HEK293 (cell line): Measurements from ENCODE around the gene ABHD10.
A peak's percentile ranks its signal among the peaks of the same experiment; 100 is the strongest.

Source experiments
- BCL11A ChIP-seq: fragments of 450-650 bp; formaldehyde crosslinking; IDR thresholded peaks from 2 replicates; pipeline ENCODE4 v1.5.1; 2016; ENCODE audit warnings: low read depth, missing biosample characterization, missing genetic modification characterization
- MYNN ChIP-seq: fragments of 450-650 bp; formaldehyde crosslinking; IDR thresholded peaks from 2 replicates; pipeline ENCODE4 v1.5.1; 2016; ENCODE audit warnings: missing biosample characterization, missing genetic modification characterization, borderline replicate concordance
- SP7 ChIP-seq: fragments of 450-650 bp; formaldehyde crosslinking; IDR thresholded peaks from 2 replicates; pipeline ENCODE4 v1.5.1; 2016; ENCODE audit warnings: missing biosample characterization, missing genetic modification characterization
- TCF7L2 ChIP-seq: IDR thresholded peaks from 2 replicates; pipeline ENCODE4 v1.6.1; 2011; ENCODE audit warnings: low read depth, mild to moderate bottlenecking, inconsistent platforms, low read length, moderate library complexity, borderline replicate concordance
- YY1 ChIP-seq: fragments of 450-650 bp; formaldehyde crosslinking; IDR thresholded peaks from 2 replicates; pipeline ENCODE4 v1.5.1; 2018; ENCODE audit warnings: missing biosample characterization, missing genetic modification characterization
- YY2 ChIP-seq: fragments of 450-650 bp; formaldehyde crosslinking; IDR thresholded peaks from 2 replicates; pipeline ENCODE4 v1.5.1; 2016; ENCODE audit warnings: missing biosample characterization, missing genetic modification characterization
- ZBTB11 ChIP-seq: fragments of 450-650 bp; formaldehyde crosslinking; conservative IDR thresholded peaks from 2 replicates; pipeline ENCODE4 v1.5.1; 2016; ENCODE audit warnings: low read depth, missing biosample characterization, missing genetic modification characterization
- ZBTB26 ChIP-seq: fragments of 450-650 bp; formaldehyde crosslinking; optimal IDR thresholded peaks from 2 replicates; pipeline ENCODE3; 2016; ENCODE audit warnings: missing biosample characterization, mild to moderate bottlenecking, missing genetic modification characterization
- ZBTB8A ChIP-seq: fragments of 450-650 bp; formaldehyde crosslinking; IDR thresholded peaks from 2 replicates; pipeline ENCODE4 v1.5.1; 2016; ENCODE audit warnings: missing biosample characterization, missing genetic modification characterization
- ZFP37 ChIP-seq: fragments of 450-650 bp; formaldehyde crosslinking; IDR thresholded peaks from 2 replicates; pipeline ENCODE4 v1.5.1; 2016; ENCODE audit warnings: missing biosample characterization, missing genetic modification characterization
- ZNF2 ChIP-seq: fragments of 450-650 bp; formaldehyde crosslinking; IDR thresholded peaks from 2 replicates; pipeline ENCODE4 v1.5.1; 2016; ENCODE audit warnings: missing biosample characterization, missing genetic modification characterization
- ZNF221 ChIP-seq: fragments of 450-650 bp; formaldehyde crosslinking; IDR thresholded peaks from 2 replicates; pipeline ENCODE4 v1.5.1; 2017; ENCODE audit warnings: missing biosample characterization, missing genetic modification characterization, borderline replicate concordance
- ZNF335 ChIP-seq: fragments of 450-650 bp; formaldehyde crosslinking; conservative IDR thresholded peaks from 2 replicates; pipeline ENCODE4 v1.5.1; 2016; ENCODE audit warnings: missing biosample characterization, missing genetic modification characterization
- ZNF391 ChIP-seq: fragments of 450-650 bp; formaldehyde crosslinking; IDR thresholded peaks from 2 replicates; pipeline ENCODE4 v1.5.1; 2016; ENCODE audit warnings: low read depth, missing biosample characterization, missing genetic modification characterization, borderline replicate concordance
- ZNF394 ChIP-seq: fragments of 450-650 bp; formaldehyde crosslinking; IDR thresholded peaks from 2 replicates; pipeline ENCODE4 v1.5.1; 2016; ENCODE audit warnings: missing biosample characterization, missing genetic modification characterization, mild to moderate bottlenecking, moderate library complexity, borderline replicate concordance
- ZNF513 ChIP-seq: fragments of 450-650 bp; IDR thresholded peaks from 2 replicates; pipeline ENCODE4 v1.5.1; 2018; ENCODE audit warnings: missing biosample characterization, missing genetic modification characterization
- ZNF530 ChIP-seq: fragments of 450-650 bp; formaldehyde crosslinking; IDR thresholded peaks from 2 replicates; pipeline ENCODE4 v1.5.1; 2016; ENCODE audit warnings: low read depth, missing biosample characterization, missing genetic modification characterization
- ZNF555 ChIP-seq: fragments of 450-650 bp; formaldehyde crosslinking; conservative IDR thresholded peaks from 2 replicates; pipeline ENCODE4 v1.5.1; 2017; ENCODE audit warnings: missing biosample characterization, mild to moderate bottlenecking, missing genetic modification characterization, inconsistent platforms
- ZNF600 ChIP-seq: fragments of 450-650 bp; formaldehyde crosslinking; IDR thresholded peaks from 2 replicates; pipeline ENCODE4 v1.5.1; 2016; ENCODE audit warnings: missing biosample characterization, missing genetic modification characterization
- ZNF629 ChIP-seq: fragments of 450-650 bp; formaldehyde crosslinking; IDR thresholded peaks from 2 replicates; pipeline ENCODE4 v1.5.1; 2017; ENCODE audit warnings: missing biosample characterization, missing genetic modification characterization
- ZNF707 ChIP-seq: fragments of 450-650 bp; formaldehyde crosslinking; IDR thresholded peaks from 2 replicates; pipeline ENCODE4 v1.5.1; 2016; ENCODE audit warnings: missing biosample characterization, missing genetic modification characterization
- ZNF791 ChIP-seq: fragments of 450-650 bp; formaldehyde crosslinking; IDR thresholded peaks from 2 replicates; pipeline ENCODE4 v1.5.1; 2016; ENCODE audit warnings: missing biosample characterization, missing genetic modification characterization
- ZSCAN30 ChIP-seq: fragments of 450-650 bp; IDR thresholded peaks from 2 replicates; pipeline ENCODE4 v1.5.1; 2018; ENCODE audit warnings: missing biosample characterization, mild to moderate bottlenecking, missing genetic modification characterization, moderate library complexity
- TF ChIP-seq, protein P1 (sequence below): fragments of 450-650 bp; formaldehyde crosslinking; IDR thresholded peaks from 2 replicates; pipeline ENCODE4 v1.5.1; 2016; ENCODE audit warnings: missing biosample characterization, missing genetic modification characterization
- TF ChIP-seq, protein P2 (sequence below): fragments of 450-650 bp; formaldehyde crosslinking; IDR thresholded peaks from 2 replicates; pipeline ENCODE4 v1.5.1; 2016; ENCODE audit warnings: missing biosample characterization, missing genetic modification characterization
- TF ChIP-seq, protein P3 (sequence below): fragments of 450-650 bp; formaldehyde crosslinking; IDR thresholded peaks from 2 replicates; pipeline ENCODE4 v1.5.1; 2016; ENCODE audit warnings: missing biosample characterization, missing genetic modification characterization

ABHD10 gene

DNA sequence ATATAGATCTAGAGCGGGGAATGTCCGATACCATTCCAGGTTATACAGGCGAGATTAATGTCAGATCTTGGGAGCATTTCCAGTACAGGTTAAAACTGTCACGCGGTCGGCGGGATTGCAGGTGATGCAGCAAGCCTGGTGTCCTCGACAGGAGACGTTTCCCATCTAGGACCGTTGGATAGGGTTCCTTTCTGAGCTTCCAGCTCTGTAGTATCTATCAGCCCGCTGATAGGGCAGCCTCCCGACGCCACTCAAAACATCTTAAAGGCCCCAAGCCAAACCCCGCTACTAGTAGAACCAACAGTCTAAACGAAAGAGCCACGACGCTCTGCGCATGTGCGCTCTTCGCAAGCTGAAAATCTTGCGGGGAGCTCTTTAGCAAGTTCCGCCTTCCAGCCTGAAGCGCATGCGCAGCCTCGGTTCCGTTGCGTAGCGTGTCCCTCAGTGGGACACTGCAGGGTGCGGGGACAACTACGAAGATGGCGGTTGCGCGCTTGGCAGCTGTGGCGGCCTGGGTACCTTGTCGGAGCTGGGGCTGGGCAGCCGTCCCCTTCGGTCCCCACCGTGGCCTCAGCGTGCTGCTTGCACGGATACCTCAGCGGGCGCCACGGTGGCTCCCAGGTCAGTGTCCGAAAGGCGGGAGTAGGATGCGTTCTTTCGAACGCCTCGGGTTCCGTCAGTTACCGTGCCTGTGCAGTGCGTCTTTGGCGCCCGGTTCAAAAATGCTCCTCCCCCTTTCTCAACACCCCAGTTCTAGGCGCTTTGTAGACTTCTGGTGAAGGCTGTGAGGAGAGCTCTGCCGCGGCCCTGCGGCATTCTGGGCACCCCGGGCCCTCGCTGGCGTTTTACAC lies at the start of gene ABHD10 (continued):
- TF ChIP-seq ZNF335 (peak; percentile 80), ZSCAN30 (tag by site-specific recombination) (peak; percentile 53; the same call in 1 of the 2 replicates), BCL11A (tag by site-specific recombination) (no peak), ZNF629 (no peak), ZNF530 (tag by site-specific recombination) (no peak), ZNF600 (tag by site-specific recombination) (0 out of 2 replicates have a peak, but pooled peaks have one; percentile 6), TCF7L2 (no peak), ZNF707 (tag by site-specific recombination) (no peak), ZNF555 (tag by site-specific recombination) (no peak), YY1 (tag by site-specific recombination) (peak; percentile 76), ZNF791 (no peak), ZFP37 (tag by site-specific recombination) (no peak; the same call in 1 of the 2 replicates), YY2 (tag by site-specific recombination) (peak; percentile 73; the same call in 1 of the 2 replicates), ZBTB8A (peak; percentile 34; the same call in 1 of the 2 replicates), SP7 (peak; percentile 9), ZNF221 (tag by site-specific recombination) (no peak), ZBTB26 (tag by site-specific recombination) (peak; percentile 69), ZBTB11 (tag by site-specific recombination) (peak; percentile 80), ZNF513 (no peak), ZNF394 (tag by site-specific recombination) (peak; percentile 24; the same call in 1 of the 2 replicates), MYNN (tag by site-specific recombination) (no peak), ZNF391 (tag by site-specific recombination) (peak; percentile 16; the same call in 1 of the 2 replicates), ZNF2 (tag by site-specific recombination) (peak; percentile 64; the same call in 1 of the 2 replicates)
- TF ChIP-seq, protein P1, sequence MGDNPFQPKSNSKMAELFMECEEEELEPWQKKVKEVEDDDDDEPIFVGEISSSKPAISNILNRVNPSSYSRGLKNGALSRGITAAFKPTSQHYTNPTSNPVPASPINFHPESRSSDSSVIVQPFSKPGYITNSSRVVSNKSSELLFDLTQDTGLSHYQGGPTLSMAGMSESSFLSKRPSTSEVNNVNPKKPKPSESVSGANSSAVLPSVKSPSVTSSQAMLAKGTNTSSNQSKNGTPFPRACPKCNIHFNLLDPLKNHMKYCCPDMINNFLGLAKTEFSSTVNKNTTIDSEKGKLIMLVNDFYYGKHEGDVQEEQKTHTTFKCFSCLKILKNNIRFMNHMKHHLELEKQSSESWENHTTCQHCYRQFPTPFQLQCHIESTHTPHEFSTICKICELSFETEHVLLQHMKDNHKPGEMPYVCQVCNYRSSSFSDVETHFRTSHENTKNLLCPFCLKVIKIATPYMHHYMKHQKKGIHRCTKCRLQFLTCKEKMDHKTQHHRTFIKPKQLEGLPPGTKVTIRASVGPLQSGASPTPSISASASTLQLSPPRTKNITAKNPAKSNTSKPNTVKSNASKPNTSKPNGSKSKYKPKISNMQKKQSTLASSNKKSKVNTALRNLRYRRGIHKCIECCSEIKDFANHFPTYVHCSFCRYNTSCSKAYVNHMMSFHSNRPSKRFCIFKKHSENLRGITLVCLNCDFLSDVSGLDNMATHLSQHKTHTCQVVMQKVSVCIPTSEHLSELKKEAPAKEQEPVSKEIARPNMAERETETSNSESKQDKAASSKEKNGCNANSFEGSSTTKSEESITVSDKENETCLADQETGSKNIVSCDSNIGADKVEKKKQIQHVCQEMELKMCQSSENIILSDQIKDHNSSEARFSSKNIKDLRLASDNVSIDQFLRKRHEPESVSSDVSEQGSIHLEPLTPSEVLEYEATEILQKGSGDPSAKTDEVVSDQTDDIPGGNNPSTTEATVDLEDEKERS (tag by site-specific recombination) = no peak
- TF ChIP-seq, protein P2, sequence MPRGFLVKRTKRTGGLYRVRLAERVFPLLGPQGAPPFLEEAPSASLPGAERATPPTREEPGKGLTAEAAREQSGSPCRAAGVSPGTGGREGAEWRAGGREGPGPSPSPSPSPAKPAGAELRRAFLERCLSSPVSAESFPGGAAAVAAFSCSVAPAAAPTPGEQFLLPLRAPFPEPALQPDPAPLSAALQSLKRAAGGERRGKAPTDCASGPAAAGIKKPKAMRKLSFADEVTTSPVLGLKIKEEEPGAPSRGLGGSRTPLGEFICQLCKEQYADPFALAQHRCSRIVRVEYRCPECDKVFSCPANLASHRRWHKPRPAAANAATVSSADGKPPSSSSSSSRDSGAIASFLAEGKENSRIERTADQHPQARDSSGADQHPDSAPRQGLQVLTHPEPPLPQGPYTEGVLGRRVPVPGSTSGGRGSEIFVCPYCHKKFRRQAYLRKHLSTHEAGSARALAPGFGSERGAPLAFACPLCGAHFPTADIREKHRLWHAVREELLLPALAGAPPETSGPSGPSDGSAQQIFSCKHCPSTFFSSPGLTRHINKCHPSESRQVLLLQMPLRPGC (tag by site-specific recombination) = 0 out of 2 replicates have a peak, but pooled peaks have one; percentile 59
- TF ChIP-seq, protein P3, sequence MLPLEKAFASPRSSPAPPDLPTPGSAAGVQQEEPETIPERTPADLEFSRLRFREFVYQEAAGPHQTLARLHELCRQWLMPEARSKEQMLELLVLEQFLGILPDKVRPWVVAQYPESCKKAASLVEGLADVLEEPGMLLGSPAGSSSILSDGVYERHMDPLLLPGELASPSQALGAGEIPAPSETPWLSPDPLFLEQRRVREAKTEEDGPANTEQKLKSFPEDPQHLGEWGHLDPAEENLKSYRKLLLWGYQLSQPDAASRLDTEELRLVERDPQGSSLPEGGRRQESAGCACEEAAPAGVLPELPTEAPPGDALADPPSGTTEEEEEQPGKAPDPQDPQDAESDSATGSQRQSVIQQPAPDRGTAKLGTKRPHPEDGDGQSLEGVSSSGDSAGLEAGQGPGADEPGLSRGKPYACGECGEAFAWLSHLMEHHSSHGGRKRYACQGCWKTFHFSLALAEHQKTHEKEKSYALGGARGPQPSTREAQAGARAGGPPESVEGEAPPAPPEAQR (tag by site-specific recombination) = no peak
